ENCODE results near the gene ATE1. TPM values are rescaled to one million over a fixed set of nuclear protein-coding genes. Genes with fewer than 3 reads are reported as not detected.

Gene ATE1
- total and polyA plus RNA-seq, 11 donors, result 15.2 to 50.1 (median 39.9) TPM

DNA sequence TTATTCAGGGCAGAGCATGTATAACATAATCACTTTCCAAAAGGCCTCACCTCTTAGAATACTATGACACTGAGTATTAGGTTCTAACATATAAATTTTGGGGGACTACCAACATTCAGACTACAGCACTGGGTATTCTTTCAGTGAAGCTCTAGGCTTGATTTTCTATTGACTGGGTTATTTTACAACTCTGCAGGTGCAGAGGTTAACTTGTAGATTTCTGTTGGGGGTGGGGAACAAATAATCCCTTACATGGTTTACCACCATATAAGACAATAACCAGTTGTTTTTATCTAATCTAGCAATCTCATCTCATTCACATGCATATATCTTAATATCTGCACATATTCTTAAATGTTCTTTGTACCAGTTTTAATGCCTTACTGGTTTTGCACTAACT is 73.9 kb downstream of the ATE1 start:
- TF ChIP-seq CTCF (IDR thresholded peaks at IDR 0.05), result no peak
- TF ChIP-seq POLR2A (IDR thresholded peaks at IDR 0.05), result no peak
- intact Hi-C loops (cut with DNase I), result no loop called here
- ATAC-seq (no peak), DNase-seq (no peak)
- H3K4me3 ChIP-seq, result no peak overlapping the region
- no peak overlapping the region for H3K27ac ChIP-seq
- H3K27me3 ChIP-seq, result no peaks in the 10 kb centered on the region
- H3K9me3 ChIP-seq, result peaks cover 0 to 10% (median 0%) of the 10 kb centered on the region in 12 donors
- H3K4me1 ChIP-seq, result peaks cover 0 to 6% (median 0%) of the 10 kb centered on the region in 12 donors
- peaks cover 0 to 47% (median 20%) of the 10 kb centered on the region in 9 donors for H3K36me3 ChIP-seq

DNA sequence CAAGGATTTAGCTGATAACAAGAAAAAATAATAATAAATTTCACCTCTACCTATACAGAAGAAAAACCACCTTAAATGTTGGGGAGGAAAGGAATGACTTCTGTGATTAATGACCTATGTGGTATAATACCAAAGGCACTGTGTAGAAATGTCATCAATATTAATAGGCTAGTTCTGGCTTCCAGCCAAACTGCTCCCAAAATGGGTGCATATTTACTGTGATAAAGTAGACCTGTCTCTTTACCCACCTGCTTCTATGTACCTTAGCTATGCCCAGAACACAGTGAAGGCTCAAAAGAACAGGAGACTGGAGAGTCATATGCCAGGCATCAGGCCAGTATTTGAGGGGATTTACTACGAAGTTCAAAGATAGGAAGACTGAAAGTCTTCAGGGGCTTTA is 76.0 kb downstream of the ATE1 start:
- no peak for DNase-seq
- H3K9me3 ChIP-seq, result peaks cover 0 to 10% (median 0%) of the 10 kb centered on the region in 12 donors
- H3K36me3 ChIP-seq, result peaks cover 0 to 57% (median 28%) of the 10 kb centered on the region in 9 donors
- H3K4me1 ChIP-seq, result peaks cover 0 to 6% (median 0%) of the 10 kb centered on the region in 12 donors
- 56 to 73% (median 60%) methylated on average over 1 of the region's 1 CpG for WGBS, 4 donors
- intact Hi-C loops (cut with DNase I), result no loop called here
- no peaks in the 10 kb centered on the region for H3K27me3 ChIP-seq
- no peak overlapping the region for H3K4me3 ChIP-seq
- TF ChIP-seq CTCF (IDR thresholded peaks at IDR 0.05), result no peak
- TF ChIP-seq POLR2A (IDR thresholded peaks at IDR 0.05), result no peak
- no peak for ATAC-seq
- no peak overlapping the region for H3K27ac ChIP-seq

DNA sequence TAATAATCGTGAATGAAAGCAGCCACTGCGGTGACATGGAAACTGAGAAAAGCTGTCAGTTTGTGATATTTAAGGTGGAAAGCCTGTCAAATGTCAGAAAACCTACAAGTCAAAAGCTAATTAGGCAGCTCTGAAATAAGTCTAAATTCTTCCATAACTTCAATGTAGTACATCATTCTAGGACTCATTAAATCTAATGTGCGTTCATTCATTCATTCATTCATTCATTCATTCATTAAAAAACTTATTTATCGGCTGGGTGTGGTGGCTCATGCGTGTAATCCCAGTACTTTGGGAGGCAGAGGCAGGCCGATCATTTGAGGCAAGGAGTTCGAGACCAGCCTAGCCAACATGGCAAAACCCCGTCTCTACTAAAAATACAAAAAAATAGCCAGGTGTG is 79.7 kb downstream of the ATE1 start:
- Histone ChIP-seq H3K4me3 (no peak overlapping the region), H3K9me3 (peaks cover 0 to 9% (median 0%) of the 10 kb centered on the region in 12 donors), H3K27ac (no peak overlapping the region), H3K4me1 (peaks cover 0 to 6% (median 0%) of the 10 kb centered on the region in 12 donors), H3K27me3 (no peaks in the 10 kb centered on the region), H3K36me3 (peaks cover 0 to 55% (median 32%) of the 10 kb centered on the region in 9 donors)
- TF ChIP-seq POLR2A (IDR thresholded peaks at IDR 0.05) (no peak), CTCF (IDR thresholded peaks at IDR 0.05) (no peak)
- WGBS, 4 donors, result 93 to 95% (median 94%) methylated on average over 8 of the region's 8 CpGs
- no peak for ATAC-seq
- DNase-seq, result no peak
- intact Hi-C loops (cut with DNase I), result no loop called here

GRCh38 chr10:121846555-121846954 is 81.3 kb downstream of the ATE1 start:
- peaks cover 0 to 50% (median 32%) of the 10 kb centered on the region in 9 donors for H3K36me3 ChIP-seq
- H3K27me3 ChIP-seq, result no peaks in the 10 kb centered on the region
- intact Hi-C loops (cut with DNase I), result no loop called here
- no peak for TF ChIP-seq POLR2A (IDR thresholded peaks at IDR 0.05)
- no peak for TF ChIP-seq CTCF (IDR thresholded peaks at IDR 0.05)
- DNase-seq (no peak), ATAC-seq (no peak)
- 92 to 98% (median 96%) methylated on average over 2 of the region's 2 CpGs for WGBS, 4 donors
- H3K4me1 ChIP-seq, result peaks cover 0 to 4% (median 0%) of the 10 kb centered on the region in 12 donors
- H3K9me3 ChIP-seq, result peaks cover 0 to 9% (median 0%) of the 10 kb centered on the region in 12 donors
- H3K27ac ChIP-seq, result no peak overlapping the region
- no peak overlapping the region for H3K4me3 ChIP-seq

Measured in heart left ventricle (tissue), 16 donors.